Renal pelvis (tissue), 4 donors: ENCODE data around the gene CFAP157. TPM values are rescaled to one million over a fixed set of nuclear protein-coding genes. Genes with fewer than 3 reads are reported as not detected.

ENCODE experiments used
- DNase-seq: peaks from one replicate; pipeline ENCODE4 v3.0.0-alpha.2; 2013
- polyA plus RNA-seq, 3 donors: library from polyadenylated mRNA; unstranded; fragments of 120-200 nt; gene quantifications; one replicate each; pipeline ENCODE4 v1.2.1, GENCODE V29; 2013; ENCODE audit not compliant: insufficient read length in 3 of 3

Gene CFAP157
- polyA plus RNA-seq, 3 donors: 4.6 to 6.6 (median 6.5) TPM

GRCh38 chr9:127692071-127692470 lies 14.7 kb upstream of the CFAP157 start:
- no peak for DNase-seq

DNA sequence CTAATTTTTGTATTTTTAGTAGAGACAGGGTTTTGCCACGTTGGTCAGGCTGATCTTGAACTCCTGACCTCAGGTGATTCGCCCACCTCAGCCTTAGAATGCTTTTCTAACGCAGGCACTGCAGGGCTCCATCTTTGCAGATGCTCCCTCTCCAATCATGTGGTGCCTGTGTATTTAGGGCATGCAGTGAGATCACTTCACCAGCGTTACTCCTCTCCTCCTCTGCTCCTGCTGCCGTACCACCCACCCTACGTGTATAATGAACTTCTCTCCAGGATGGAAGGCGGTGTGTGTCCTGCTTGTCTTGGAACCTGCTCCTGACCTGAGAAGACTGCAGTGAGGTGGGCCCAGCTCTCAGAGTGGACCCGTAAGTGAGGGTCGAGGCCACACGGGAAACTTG lies 13.6 kb upstream of the CFAP157 start:
- no peak for DNase-seq

DNA sequence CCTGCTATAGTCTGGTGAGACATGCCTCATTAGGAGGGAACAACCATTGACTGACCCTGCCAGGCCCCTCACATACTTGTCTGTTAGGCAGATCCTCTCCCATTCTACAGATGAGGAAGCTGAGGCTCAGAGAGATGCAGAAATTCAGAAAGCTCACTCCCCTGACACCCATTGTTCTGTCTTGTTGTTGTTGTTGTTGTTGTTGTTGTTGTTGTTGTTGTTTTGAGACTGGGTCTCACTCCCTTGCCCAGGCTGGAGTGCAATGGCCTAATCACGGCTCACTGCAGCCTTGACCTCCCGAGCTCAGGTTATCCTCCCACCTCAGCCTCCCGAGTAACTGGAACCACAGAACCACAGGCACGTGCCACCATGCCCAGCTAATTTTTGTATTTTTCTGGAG lies 13.1 kb upstream of the CFAP157 start:
- no peak for DNase-seq

DNA sequence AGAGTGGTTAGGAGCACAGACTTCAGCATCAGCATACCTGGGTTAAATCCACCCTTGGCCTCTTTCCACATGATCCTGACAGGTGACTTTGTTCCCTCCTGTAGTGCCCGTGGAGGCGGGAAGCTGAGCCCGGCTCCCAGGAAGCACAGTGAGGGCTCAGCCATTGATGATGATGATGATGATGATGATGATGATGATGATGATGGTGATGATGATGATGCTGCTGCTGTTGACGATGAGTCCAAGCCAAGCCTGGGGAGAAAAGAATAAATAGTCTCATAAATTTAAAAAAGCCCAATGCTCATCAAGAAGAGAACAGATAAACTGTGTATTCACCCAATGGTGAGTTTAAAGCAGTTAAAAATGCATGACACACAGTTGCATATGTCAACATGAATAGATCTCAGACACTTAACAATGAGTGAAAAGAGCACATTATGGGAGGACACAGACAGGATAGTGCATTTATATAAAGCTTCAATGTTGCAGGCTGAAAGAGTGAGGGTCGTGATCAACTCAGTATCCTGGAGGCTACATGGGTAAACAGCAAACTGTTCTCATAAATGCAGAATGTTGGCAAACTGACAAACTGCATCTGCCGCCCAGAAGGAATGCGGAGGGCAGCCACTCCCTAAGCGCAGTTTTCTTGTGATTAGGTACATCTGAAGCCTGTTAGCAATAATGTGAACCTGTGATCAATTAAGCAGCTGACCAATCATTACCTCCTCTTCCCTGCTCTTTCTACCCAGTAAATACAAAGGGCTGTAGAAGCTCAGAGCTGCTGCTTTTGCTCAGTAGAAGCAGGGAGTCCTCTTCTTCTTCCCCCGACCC lies 11.7 kb upstream of the CFAP157 start:
- no peak for DNase-seq

DNA sequence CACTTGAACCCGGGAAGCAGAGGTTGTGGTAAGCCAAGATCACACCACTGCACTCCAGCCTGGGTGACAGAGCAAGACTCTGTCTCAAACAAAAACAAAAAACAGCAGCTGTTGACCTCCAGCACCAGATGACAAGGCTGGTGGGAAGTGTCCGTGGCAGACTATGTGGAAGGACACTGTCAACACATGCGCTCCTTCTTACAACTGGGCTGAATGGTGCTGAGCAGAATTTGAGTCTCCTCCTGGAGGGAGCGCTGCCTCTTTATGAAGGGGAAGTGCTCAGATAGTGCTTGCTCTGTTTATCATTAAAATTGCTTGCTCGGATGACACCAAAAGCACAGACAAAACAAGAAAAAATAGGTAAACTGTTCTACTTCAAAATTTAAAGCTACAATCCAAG lies 9.2 kb upstream of the CFAP157 start:
- no peak for DNase-seq

GRCh38 chr9:127698386-127698785 lies 8.4 kb upstream of the CFAP157 start:
- no peak for DNase-seq

DNA sequence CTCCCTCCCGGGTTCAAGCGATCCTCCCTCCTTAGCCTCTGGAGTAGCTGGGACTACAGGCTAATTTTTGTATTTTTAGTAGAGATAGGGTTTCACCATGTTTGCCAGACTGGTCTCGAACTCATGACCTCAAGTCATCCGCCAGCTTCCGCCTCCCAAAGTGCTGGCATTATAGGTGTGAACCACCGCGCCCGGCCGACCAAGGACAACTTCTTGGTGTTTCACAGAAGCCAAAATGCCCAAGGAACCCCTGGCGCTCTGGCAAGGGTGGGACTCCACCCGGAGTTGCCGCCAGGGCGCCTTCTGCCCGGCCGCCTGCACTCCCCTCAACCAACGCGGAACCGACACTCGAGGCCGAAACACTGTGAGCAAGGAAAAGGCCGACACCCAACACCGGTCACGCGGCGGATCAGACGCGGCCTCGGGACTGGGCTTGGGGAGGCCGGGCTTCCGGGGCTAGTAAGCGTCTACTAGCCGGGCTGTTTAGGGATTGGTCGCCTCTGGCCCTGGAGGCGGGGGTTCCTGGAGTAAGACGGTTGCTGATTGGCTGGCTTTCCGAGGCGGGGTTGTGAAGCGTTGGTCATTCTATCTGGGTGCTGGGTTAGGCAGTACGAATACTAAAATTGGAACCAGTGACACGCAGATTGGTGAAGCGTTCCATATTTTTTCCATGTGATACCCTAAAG lies 7.7 kb upstream of the CFAP157 start:
- DNase-seq: peak; percentile 94

DNA sequence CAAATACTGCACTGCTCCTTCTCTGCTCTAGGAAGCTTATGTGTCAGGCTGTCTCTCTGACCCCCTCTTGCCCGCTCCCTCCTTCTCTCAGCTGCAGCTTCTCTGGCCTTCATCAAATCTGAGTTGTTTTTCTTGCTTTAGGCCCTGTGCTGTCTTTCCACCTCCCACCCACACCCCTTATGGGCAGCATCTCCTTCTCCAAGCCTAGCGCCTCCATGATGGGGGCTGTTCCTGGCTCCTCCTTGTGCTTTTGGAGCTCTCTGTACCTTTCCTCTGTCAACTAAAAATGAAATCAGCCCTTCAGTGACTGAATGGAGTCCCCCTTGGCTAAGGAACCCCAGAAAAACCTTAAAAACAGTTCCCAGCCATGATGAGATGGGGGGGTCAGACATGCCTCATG lies 6.6 kb upstream of the CFAP157 start:
- DNase-seq: no peak

DNA sequence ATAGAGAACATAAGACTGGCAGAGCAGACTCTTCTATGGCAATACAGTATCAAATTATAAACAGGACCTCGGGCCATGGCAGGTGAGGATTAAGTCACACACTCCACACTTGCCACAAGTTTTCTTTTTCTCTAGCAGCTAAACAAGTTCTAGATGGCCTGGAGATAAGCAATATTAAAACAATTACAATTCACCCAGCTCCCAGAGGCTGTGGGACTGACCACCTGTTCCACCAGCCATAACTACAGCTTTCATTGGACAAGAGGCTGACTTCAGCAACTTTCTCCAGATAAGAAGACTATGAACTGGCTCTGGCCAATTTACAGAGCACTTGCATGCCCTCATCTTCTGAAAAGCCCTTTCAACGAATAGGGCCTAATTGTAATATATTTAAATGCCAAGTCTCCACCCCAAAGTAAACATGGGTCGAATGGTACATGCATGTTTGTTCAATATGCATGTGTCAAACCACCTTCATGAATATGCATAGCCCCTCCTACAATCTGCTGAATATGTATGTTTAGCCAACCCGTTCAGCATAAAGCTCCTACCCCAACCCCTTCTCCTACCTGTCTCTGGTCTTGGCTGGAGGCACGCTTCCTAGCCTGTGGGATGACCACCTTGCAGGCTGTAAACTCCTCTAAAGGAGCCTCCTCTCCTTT lies 6.1 kb upstream of the CFAP157 start:
- no peak for DNase-seq

- no peak for DNase-seq
Observed at GRCh38 chr9:127703289-127703946, 3.4 kb upstream of the CFAP157 start.

DNA sequence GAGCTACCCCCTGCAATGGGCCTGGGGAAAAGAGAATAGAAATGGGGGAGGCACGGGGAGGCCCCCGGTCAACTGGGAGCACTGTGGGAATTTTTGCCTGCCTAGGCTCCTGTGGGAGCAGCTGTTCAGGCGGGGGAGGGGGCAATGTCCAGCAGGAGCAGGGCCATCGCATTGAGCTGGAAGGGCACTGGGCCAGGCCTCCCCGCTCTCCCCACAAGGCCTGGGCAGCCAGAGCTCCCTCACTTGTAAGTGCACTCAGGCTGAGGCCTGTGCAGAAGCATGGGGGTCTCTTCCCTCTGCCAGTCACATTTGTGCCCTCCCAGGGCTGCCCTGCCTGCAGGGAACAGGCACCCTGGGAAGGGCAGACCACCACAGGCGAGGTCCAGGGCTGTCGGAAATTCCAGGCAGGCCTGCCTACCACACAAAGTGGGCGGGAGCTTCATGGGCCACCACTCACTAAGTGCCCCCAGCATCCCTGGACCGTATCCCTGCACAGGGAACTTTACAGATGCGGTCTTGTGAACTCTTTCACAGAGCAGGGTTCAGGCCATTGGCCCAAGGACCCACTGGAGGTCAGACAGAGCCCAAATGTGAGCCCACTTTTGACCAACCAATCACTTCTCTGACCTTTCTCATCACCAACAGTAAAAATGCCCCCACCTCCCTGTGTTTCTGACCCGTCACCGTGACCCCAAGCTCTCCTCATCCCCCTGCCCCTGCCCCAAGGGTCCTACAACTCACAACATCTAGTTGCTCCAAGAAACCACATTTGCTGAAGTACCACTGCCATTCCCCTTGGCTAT lies 1.0 kb upstream of the CFAP157 start:
- no peak for DNase-seq

- no peak for DNase-seq
Observed at GRCh38 chr9:127707766-127708165, 978 bp downstream of the CFAP157 start.

- DNase-seq: no peak
Observed at GRCh38 chr9:127708952-127709587, 2.3 kb downstream of the CFAP157 start.

GRCh38 chr9:127710204-127710783 lies 3.5 kb downstream of the CFAP157 start:
- no peak for DNase-seq

- no peak for DNase-seq
Observed at GRCh38 chr9:127711226-127711701, 4.5 kb downstream of the CFAP157 start.

DNA sequence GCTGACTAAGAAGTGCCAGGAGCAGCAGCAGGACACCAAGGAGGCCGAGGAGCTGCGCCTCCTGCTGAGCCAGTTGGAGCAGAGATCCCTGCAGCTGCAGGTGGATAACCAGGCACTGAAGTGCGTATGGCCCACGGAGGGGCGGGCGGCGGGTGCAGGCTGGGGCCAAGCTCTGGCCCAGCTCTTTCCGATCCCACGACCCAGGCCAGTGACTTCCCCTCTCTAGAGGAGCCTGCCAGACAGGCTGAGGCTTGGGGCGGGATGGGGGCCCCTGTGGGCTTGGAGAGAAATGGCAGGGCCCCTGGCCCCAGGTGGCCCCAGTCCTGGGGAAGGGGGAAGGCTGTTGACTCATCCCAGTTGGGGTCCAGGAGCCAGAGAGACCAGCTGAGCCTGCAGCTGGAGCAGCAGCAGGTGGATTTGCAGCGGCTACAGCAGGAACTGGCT lies 5.1 kb downstream of the CFAP157 start:
- DNase-seq: no peak

GRCh38 chr9:127712371-127712770 lies 5.6 kb downstream of the CFAP157 start:
- DNase-seq: no peak

DNA sequence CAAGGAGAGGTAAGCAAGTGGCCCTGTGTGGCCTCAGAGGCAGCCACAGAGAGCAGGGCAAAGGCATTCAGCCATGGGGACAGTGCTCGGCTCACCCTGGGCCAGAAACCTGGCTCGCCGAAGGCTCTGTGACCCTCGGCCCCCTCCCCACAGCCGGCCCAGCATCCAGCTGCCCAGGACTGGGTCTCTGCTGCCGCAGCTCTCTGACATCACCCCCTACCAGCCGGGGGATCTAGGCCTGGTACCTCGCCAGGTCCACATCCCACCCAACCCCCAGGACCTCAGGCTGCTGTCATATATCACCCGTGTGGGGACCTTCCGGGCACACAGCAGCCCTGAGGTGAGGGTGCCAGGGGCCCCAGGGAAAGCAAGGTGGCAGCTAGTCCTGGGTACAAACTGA lies 6.1 kb downstream of the CFAP157 start:
- no peak for DNase-seq

DNA sequence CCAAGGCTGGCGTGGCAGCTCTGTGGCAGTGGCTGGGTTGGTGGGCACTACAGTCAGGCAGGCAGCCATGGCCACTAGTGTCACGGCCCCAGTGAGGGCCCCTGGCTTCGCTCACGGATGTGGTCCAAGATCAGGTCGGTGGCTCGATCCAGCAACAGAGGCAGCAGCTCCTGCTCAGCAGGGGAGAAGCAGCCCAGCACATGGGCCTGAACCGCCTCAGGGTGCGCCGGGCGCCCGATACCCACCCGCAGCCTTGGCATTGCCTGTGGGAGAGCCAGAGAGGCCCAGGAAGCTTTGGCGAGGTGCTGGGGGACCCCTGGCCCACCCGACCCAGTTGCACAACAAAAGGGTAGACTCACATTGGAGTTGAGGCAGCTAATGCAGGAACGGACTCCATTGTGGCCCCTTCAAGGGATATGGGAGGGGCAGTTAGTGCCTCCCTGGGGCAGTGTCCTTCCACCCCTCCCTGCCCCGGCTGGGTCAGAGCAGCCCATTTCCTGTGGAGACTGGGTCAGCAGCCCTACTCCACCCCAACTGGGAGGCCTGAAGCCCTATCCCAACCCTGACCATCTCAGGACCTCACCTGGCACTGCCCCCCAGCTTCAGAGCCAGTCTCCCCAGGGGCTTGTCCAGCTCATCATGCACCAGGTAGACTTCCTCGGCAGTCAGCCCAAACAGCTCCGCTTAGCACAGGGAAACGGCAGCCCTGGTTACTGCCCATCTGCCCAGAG lies 7.4 kb downstream of the CFAP157 start:
- DNase-seq: no peak
